OCI-LY3 (cell line): Measurements from ENCODE around the gene SPX.

Experiments used
- H2AFZ ChIP-seq: fragments of 200-600, 300-600 bp; shearing (Covaris generic); 2 replicates; pipeline ENCODE4 v1.6.0; 2014; ENCODE audit warnings: antibody characterized with exemption, low read depth, low read length
- H3K27ac ChIP-seq: fragments of 200-600, 300-600 bp; sonication (generic); 2 replicates; pipeline ENCODE4 v1.5.1; 2014; ENCODE audit warnings: mild to moderate bottlenecking, low read length, moderate library complexity, mixed read lengths
- H3K27me3 ChIP-seq: fragments of 200-600, 300-600 bp; sonication (generic); 2 replicates; pipeline ENCODE4 v1.6.1; 2014; ENCODE audit warnings: low read depth, low read length, mixed read lengths
- H3K36me3 ChIP-seq: fragments of 200-600, 300-600 bp; sonication (generic); replicated peaks from 2 replicates; pipeline ENCODE3; 2014; ENCODE audit warnings: low read depth, low read length, mixed read lengths
- H3K4me1 ChIP-seq: fragments of 300-600, 200-600 bp; sonication (generic); 2 replicates; pipeline ENCODE4 v1.6.1; 2014; ENCODE audit warnings: low read length, mixed read lengths
- H3K4me2 ChIP-seq: fragments of 200-600, 300-600 bp; sonication (generic); 2 replicates; pipeline ENCODE4 v1.6.1; 2014; ENCODE audit warnings: low read length, mixed read lengths
- H3K4me3 ChIP-seq: fragments of 300-600, 200-600 bp; sonication (generic); 2 replicates; pipeline ENCODE4 v1.5.1; 2014; ENCODE audit warnings: antibody characterized with exemption, mild to moderate bottlenecking, low read length, moderate library complexity
- H3K79me2 ChIP-seq: fragments of 300-600, 200-600 bp; shearing (Covaris generic); 2 replicates; pipeline ENCODE4 v1.6.1; 2014; ENCODE audit warnings: mild to moderate bottlenecking, low read length, mixed read lengths
- H3K9ac ChIP-seq: fragments of 300-600, 200-600 bp; shearing (Covaris generic); 2 replicates; pipeline ENCODE4 v1.6.0; 2014; ENCODE audit warnings: mild to moderate bottlenecking, low read length, moderate library complexity
- H3K9me3 ChIP-seq: fragments of 200-600, 300-600 bp; shearing (Covaris generic); 2 replicates; pipeline ENCODE4 v1.6.1; 2014; ENCODE audit warnings: low read length, mixed read lengths; ENCODE audit not compliant: insufficient read depth
- H4K20me1 ChIP-seq: fragments of 200-600, 300-600 bp; sonication (generic); 2 replicates; pipeline ENCODE4 v1.6.1; 2016; ENCODE audit warnings: low read length, mixed read lengths; ENCODE audit not compliant: insufficient read depth
- CTCF ChIP-seq: fragments of 200-600, 300-600 bp; sonication (generic); IDR thresholded peaks from 2 replicates; pipeline ENCODE4 v1.5.1; 2014; ENCODE audit warnings: antibody characterized with exemption, low read length, low read depth
- EZH2phosphoT487 ChIP-seq: fragments of 200-600 bp; shearing (Covaris generic); IDR thresholded peaks from 2 replicates; pipeline ENCODE4 v1.6.1; 2018; ENCODE audit warnings: antibody characterized with exemption, mixed run types, low read depth

The SPX gene

GRCh38 chr12:21558100-21558679, 32.1 kb downstream of the SPX start:
- Histone ChIP-seq H3K36me3 (no peaks in the 10 kb centered on the region), H3K4me2 (no peak overlapping the region), H4K20me1 (no peaks in the 10 kb centered on the region), H3K4me1 (no peaks in the 10 kb centered on the region), H2AFZ (no peak overlapping the region), H3K9me3 (no peaks in the 10 kb centered on the region), H3K79me2 (no peaks in the 10 kb centered on the region), H3K9ac (no peak overlapping the region), H3K4me3 (no peak overlapping the region), H3K27ac (no peak overlapping the region), H3K27me3 (no peaks in the 10 kb centered on the region)
- no peak for TF ChIP-seq CTCF
- TF ChIP-seq EZH2phosphoT487, result no peak

GRCh38 chr12:21559855-21560569, 33.9 kb downstream of the SPX start:
- TF ChIP-seq EZH2phosphoT487 (no peak), CTCF (no peak)
- no peaks in the 10 kb centered on the region for H4K20me1 ChIP-seq
- no peak overlapping the region for H3K9ac ChIP-seq
- no peaks in the 10 kb centered on the region for H3K79me2 ChIP-seq
- no peak overlapping the region for H3K4me2 ChIP-seq
- H2AFZ ChIP-seq, result no peak overlapping the region
- no peaks in the 10 kb centered on the region for H3K27me3 ChIP-seq
- no peak overlapping the region for H3K4me3 ChIP-seq
- H3K27ac ChIP-seq, result no peak overlapping the region
- H3K36me3 ChIP-seq, result no peaks in the 10 kb centered on the region
- no peaks in the 10 kb centered on the region for H3K4me1 ChIP-seq
- H3K9me3 ChIP-seq, result no peaks in the 10 kb centered on the region

- Histone ChIP-seq H3K4me1 (no peaks in the 10 kb centered on the region), H3K36me3 (no peaks in the 10 kb centered on the region), H3K9ac (no peak overlapping the region), H3K9me3 (no peaks in the 10 kb centered on the region), H3K4me2 (no peak overlapping the region), H4K20me1 (no peaks in the 10 kb centered on the region), H3K27ac (no peak overlapping the region), H3K4me3 (no peak overlapping the region), H3K27me3 (no peaks in the 10 kb centered on the region), H2AFZ (no peak overlapping the region), H3K79me2 (no peaks in the 10 kb centered on the region)
- no peak for TF ChIP-seq CTCF
- TF ChIP-seq EZH2phosphoT487, result no peak
Measured at GRCh38 chr12:21561158-21561557, 35.1 kb downstream of the SPX start.

GRCh38 chr12:21562859-21563258, 36.8 kb downstream of the SPX start:
- no peaks in the 10 kb centered on the region for H3K9me3 ChIP-seq
- H3K9ac ChIP-seq, result no peak overlapping the region
- TF ChIP-seq CTCF, result no peak
- no peak for TF ChIP-seq EZH2phosphoT487
- no peaks in the 10 kb centered on the region for H3K79me2 ChIP-seq
- H3K27me3 ChIP-seq, result no peaks in the 10 kb centered on the region
- H2AFZ ChIP-seq, result no peak overlapping the region
- H3K4me2 ChIP-seq, result no peak overlapping the region
- no peaks in the 10 kb centered on the region for H4K20me1 ChIP-seq
- no peaks in the 10 kb centered on the region for H3K4me1 ChIP-seq
- no peaks in the 10 kb centered on the region for H3K36me3 ChIP-seq
- H3K27ac ChIP-seq, result no peak overlapping the region
- no peak overlapping the region for H3K4me3 ChIP-seq
